NCI-H524 (cell line): ENCODE measurements around the gene FAM131A.
A peak's percentile ranks its signal among the peaks of the same experiment; 100 is the strongest.

Experiments
- DNase-seq, 2 experiments: peaks; one replicate each; lab custom pipeline; 2025; lab: John Stamatoyannopoulos, UW

The FAM131A gene

DNA sequence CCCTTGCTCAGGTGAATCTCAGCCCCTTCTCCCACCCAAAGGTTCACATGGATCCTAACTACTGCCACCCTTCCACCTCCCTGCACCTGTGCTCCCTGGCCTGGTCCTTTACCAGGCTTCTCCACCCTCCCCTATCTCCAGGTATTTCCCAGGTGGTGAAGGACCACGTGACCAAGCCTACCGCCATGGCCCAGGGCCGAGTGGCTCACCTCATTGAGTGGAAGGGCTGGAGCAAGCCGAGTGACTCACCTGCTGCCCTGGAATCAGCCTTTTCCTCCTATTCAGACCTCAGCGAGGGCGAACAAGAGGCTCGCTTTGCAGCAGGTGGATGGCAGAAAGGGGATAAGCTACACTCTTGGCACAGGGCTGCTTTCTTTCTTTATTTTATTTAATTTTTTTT, 4.5 kb downstream of the FAM131A start:
- no peak for DNase-seq

DNA sequence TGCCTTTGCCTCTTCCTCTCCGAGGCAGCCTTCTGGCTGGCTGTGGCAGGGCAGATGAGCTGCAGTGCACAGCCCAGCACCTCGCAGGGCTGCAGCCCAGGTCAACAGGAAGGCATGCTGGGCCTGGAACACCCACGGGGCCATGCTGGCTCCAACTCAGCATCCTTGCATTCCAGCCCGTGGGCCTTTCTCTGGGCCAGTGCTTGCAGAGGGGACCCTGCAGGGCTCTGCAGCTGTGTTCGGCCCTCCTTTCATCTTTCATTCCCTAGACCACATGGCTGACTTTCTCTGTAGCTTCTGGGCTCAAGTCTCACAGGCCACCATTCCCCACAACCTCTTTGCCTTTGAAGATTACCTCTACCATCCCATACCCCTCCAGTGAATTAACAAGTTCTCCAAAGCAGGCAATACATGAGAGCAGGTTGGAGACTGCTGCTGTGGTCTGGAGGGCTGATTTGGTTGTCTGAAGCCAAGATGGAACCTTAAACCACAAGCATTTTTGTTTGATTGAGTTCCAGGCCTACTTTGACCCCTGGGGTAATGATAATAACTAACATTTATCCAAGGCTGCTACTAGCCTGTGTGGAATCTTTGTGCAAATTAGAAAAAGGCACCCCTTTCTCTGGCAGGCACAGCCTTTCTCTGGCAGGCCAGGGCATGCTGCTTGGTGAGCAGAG, 5.9 kb downstream of the FAM131A start:
- DNase-seq, result no peak

DNA sequence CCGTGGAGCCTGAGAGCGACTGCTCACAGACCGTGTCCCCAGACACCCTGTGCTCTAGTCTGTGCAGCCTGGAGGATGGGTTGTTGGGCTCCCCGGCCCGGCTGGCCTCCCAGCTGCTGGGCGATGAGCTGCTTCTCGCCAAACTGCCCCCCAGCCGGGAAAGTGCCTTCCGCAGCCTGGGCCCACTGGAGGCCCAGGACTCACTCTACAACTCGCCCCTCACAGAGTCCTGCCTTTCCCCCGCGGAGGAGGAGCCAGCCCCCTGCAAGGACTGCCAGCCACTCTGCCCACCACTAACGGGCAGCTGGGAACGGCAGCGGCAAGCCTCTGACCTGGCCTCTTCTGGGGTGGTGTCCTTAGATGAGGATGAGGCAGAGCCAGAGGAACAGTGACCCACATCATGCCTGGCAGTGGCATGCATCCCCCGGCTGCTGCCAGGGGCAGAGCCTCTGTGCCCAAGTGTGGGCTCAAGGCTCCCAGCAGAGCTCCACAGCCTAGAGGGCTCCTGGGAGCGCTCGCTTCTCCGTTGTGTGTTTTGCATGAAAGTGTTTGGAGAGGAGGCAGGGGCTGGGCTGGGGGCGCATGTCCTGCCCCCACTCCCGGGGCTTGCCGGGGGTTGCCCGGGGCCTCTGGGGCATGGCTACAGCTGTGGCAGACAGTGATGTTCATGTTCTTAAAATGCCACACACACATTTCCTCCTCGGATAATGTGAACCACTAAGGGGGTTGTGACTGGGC, 7.3 kb downstream of the FAM131A start:
- no peak for DNase-seq

DNA sequence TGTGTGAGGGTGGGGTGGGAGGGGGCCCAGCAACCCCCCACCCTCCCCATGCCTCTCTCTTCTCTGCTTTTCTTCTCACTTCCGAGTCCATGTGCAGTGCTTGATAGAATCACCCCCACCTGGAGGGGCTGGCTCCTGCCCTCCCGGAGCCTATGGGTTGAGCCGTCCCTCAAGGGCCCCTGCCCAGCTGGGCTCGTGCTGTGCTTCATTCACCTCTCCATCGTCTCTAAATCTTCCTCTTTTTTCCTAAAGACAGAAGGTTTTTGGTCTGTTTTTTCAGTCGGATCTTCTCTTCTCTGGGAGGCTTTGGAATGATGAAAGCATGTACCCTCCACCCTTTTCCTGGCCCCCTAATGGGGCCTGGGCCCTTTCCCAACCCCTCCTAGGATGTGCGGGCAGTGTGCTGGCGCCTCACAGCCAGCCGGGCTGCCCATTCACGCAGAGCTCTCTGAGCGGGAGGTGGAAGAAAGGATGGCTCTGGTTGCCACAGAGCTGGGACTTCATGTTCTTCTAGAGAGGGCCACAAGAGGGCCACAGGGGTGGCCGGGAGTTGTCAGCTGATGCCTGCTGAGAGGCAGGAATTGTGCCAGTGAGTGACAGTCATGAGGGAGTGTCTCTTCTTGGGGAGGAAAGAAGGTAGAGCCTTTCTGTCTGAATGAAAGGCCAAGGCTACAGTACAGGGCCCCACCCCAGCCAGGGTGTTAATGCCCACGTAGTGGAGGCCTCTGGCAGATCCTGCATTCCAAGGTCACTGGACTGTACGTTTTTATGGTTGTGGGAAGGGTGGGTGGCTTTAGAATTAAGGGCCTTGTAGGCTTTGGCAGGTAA, 8.1 kb downstream of the FAM131A start:
- peak; percentile 56 to 70 for DNase-seq

DNA sequence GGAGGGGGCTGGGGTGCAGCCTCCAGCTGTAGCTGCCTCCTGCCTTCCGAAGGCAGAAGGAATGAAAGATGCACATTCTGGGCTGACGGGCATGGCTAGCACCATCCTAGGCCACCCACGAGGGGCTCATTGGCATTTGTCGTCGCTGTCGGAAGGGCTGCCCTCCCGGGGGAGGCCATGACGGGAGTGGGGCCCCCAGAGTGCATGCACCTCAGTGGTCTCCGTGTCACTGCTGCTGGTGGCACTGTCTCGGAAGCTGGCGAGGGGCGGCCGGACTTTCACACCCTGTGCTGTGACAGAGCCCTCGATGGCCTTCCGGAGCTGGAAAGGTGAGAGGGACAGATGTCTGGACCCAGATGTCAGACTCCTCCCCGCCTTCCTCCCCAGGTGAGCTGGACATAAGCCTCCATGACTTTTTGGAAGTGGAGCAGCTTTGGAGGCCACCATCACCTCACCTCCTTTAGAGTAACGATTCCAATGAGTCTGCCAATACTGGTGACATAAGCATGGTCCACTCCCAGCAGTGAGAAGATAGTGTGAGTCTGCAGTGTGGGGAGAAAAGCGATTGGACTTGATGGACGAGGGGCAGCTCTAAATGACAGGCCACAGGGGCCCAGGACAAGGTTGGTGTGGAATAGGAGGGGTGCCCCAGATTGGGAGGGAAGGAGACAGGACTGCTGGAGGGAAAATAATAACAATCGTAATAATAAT, 9.2 kb downstream of the FAM131A start:
- no peak for DNase-seq

DNA sequence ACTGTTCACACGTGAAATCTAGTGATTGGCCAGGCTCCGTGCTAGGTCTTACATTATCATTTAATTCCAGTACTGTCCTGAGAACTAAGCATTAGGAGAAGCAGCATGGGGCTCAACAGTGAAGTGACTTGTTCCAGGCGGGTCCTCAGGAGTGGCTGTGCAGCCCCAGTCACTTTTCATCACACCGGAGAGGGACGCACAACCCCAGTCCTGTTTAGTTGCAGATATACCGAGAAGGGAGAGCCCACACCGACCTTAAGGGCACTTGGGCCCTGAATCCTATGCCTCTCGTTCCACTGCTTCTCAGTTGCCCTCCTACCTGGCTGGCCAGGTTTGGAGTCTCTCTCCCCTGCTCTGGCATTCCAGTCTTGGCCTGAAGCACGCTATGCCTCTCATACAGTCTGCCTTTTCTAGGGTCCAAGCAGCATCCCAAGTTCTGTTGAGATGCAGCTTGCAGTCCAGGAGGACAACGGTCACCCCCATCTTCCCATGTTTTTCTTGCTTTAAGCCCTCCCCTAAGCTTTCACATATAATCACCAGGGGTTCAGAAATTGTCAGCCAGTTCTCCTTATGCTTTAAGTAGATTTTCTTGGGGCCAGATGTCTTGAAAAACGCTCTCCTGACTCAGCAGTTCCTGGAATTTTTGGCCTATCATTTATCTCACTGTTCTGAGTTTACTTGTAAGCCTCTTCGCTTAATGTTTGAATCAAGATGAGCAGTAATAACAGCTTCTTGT, 10.1 kb downstream of the FAM131A start:
- peak in 1 of 2 experiments; percentile 39 for DNase-seq

DNA sequence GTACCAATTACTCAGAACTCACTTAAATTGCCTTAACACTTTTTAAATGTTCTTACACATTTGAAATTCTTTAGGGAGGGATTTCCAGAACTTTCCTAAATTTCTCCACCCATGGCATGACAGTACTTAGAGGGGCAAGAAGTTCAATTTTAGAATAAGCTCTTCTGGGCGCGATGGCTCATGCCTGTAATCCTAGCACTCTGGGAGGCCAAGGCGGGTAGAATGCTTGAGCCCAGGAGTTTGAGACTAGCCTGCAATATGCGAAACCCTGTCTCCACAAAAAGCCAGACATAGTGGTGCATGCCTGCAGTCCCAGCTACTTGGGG, 10.6 kb downstream of the FAM131A start:
- no peak for DNase-seq

DNA sequence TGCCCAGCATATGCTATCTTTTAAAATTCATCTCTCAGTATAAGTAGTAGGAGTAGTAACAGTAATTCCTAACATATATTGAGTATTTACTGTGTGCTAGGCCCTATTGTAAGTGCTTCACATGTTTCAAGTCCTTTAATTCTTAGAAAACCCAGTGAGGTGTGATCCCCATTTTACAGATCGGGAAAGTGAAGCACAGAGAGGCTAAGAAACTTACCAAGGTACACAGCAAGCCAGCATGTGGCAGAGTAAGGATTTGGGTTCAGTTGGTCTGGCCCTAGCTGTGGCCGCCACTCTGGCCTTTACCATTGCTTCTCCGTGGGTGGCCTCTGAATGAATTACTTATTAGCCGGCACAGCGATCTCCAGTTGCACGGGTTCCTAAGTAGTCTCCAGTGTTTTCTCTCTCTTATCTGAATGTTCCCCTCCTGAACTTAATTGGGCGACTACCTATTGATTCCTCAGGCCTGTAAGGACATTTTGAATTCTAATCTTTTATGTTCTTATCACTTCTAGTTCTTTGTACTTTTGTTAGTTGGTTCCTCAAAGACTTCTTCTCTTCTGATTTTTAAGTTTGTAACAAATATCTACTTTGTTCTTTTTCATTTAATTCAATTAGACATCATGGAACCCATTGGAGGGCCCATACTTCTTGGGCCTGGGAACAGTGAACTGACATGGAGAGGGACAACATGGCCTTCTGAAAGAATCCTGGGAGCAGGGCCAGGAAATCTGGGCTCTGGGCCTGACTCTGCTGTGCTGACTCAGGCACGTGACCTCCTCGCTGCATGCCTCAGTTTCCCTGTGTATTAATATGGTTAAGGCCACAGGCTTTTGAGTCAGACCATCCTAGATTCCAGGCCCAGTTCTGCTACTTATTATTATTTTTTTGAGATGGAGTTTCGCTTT, 12.4 kb downstream of the FAM131A start:
- DNase-seq, result no peak

DNA sequence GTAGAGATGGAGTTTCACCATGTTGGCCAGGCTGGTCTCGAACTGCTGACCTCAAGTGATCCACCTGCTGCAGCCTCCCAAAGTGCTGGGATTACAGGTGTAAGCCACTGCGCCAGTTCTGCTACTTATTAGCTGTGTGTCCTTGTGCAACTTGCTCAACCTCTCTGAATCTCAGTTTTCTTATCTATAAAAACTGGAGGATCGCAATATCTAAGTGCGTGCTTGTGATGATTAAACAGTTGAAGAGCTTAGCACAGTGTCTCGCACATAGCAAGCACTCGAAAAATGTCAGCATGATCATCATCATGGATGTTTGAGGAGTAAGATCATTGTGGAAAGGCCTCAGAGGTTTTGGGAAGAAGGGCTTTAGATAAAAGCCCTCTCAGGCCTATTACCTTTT, 13.2 kb downstream of the FAM131A start:
- DNase-seq, result no peak

DNA sequence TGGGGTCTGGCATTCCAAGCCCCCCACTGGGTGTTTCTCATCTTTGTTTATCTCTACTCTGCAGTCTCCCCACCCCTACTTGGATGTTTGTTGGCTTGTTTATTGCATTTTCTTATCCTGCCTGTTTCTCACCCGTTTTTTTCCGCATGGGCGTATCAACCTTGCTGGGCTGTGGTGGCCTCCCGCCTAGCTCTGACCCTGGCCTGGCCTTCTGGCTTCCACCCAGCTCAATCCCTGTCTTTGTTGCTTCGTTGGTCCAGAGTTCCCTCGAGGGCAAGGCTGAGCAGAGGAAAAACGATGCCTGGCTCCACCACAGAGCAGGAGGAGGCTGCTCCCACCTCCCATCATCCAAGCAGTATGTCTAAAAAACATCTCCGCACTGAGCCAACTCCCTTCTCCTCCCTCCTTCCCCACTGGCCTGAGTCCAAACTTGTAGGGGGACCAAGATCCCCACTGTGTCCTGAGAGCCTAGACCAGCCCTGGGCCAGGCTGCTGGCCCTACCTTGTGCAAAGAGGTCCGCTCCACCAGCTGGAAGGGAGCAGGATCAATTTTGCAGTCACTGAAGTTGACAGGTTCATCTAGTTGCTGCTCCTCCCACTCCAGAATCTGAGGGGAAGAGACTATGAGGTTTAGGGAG, 14.2 kb downstream of the FAM131A start:
- DNase-seq, result no peak

DNA sequence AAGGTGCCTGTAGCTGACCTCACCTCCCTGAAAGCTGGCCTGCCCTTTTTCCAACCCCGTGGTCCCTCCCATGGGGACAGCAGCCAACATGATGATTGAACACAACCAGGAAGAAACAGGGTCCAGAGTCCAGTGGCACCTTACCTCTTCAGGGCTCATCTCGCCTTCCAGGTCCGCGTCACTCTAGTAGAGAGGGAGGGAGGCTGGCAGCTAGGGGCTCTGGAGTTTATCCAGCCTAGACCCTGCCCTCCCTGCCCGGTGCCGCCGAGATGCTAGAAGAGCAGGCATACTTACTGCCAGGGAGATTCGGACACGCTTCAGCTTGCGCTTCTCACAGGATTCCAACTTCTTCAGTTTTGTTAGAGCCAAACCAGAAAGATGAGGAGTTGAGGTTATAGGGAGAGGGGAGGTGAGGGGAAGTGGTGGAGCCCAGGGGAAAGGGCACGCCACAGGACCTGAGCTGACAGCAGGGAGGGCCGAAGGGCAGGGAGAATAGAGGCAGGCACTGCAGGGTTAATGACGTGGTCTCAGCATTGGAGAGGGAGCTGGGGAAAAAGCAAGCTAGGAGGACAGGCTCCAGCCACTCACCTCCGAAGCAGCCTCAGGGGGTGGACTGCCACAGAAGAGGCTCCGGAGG, 14.9 kb downstream of the FAM131A start:
- DNase-seq, result no peak

DNA sequence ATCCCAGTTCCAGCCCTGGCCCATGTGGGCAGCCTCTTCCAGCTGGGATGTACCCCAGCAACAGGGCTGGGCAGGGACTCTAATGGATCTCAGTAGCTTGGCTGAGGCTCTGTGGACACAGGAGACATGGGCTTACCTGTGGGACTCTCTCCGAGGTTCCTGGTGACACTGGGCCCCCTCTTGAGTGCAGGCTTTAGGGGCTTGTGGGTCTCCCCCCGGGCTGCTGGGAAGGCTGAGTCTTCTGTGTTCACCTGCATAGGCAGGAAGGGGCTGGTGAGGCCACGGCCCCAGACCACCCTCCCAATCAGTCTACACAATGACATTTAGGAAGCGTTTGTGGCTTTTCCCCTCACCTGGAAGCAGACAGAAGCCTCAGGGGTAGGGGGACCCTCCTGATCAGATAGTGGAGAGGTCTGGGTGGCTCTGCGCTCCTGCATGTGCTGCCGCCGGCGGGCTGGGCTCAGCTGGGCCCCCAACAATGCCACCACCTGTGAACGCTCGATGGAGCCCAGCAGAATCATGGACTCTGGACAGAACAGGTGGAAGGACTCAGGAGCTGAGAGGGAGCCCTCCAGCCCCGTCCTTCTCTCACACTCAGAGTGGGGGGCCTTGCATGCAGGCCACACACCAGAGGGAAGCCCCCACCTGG, 15.6 kb downstream of the FAM131A start:
- DNase-seq, result no peak

DNA sequence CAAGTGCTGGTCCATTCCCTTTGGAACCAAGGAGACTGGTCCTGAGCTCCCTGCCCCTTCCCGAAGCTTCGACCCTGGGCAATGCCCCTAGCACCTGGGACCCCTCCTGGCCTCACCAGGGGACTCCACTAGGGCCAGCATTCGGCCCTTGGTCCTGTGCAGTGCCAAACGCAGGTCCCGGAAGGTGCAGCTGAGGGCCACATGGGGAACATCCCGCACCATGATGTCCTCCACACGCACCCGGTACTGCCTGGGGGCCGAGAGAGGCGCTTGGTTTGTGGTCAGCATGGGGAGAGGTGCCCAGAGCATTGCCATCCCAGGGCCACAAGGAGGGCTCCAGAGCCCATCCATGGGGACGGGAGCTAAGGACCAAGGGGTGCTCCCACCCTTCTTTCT, 16.1 kb downstream of the FAM131A start:
- no peak for DNase-seq

DNA sequence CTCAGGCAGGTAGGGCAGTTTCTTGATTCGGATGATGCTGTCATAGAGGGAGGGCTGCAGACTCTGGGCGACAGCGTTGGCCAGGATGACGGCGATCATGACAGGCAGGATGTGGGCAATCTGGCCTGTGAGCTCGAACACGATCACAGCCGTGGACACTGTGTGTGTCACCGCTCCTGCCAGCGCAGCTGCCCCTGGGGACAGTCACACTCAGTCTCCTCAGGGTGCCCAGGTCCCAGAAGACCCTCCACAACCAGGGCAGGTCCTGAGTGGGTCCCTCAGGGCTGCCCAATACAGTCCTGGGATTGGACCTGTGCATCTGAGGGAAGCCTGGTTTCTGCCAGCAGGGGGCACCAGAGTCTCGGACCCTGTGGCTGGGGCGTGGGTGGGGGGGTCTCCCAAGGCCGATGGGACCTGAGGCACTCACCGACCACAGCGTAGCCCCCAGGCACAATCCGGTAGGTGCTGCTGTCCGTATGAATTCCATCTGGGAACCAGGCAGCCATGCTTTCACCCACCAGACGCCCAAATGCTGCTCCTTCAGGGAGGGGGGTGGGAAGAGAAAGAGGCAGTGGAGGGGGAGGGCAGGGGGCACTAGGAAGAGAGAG, 16.8 kb downstream of the FAM131A start:
- DNase-seq, result peak in 1 of 2 experiments; percentile 39

DNA sequence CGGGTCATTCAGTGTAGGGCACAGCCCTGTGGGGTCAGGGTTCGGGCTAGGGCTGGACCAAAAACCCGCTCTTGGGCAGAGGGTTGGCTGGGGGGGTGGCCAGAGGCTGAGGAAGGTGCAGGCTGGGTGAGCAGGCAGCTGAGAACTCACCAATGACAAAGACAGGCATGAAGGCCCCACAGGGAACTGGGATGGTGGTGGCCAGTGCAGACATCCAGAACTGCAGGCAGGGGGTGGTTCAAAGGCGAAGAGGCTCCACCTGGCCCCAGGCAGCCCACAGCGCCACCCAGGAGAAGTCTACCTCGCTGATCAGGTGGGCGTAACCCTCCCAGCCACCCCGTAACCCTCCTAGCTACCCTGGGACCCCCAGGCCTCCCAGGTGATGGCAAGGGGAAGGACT, 17.4 kb downstream of the FAM131A start:
- DNase-seq, result no peak

DNA sequence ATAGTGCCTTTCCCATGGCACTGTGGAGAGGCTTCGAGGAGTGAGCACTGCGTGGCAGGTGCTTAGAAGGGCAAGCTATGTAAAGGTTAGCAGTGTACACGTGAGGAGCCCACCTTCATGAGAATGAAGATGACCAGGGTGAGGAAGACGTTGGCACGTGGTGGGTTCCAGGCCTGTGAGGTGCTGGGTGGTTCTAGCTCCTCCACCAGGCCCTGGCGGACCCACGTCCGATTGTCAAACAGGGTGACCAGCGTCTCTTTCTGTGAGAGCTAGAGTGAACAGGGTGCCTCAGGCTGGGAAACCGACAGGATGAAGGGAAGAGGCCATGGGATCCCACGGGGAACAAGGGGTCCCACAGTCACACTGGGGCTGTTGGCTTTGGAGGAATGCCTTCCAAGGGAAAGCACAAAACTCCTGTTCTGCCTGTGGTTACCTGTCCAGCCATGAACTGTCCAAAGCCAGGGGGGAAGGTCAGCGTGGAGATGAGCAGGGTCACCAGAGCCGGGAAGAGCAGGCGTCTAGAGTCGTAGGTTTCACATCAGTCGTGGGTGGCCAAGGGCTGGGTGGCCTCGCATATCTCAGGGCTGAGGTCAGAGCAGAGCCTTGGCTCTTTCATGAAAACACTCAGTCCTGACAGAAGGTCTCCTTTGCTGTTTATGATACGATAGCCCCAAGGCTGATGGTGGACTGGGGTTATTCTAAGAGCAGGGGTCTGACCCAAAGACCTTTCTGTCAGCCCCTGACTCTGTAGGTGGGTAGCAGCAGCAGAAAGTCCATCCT, 18.1 kb downstream of the FAM131A start:
- DNase-seq, result no peak

DNA sequence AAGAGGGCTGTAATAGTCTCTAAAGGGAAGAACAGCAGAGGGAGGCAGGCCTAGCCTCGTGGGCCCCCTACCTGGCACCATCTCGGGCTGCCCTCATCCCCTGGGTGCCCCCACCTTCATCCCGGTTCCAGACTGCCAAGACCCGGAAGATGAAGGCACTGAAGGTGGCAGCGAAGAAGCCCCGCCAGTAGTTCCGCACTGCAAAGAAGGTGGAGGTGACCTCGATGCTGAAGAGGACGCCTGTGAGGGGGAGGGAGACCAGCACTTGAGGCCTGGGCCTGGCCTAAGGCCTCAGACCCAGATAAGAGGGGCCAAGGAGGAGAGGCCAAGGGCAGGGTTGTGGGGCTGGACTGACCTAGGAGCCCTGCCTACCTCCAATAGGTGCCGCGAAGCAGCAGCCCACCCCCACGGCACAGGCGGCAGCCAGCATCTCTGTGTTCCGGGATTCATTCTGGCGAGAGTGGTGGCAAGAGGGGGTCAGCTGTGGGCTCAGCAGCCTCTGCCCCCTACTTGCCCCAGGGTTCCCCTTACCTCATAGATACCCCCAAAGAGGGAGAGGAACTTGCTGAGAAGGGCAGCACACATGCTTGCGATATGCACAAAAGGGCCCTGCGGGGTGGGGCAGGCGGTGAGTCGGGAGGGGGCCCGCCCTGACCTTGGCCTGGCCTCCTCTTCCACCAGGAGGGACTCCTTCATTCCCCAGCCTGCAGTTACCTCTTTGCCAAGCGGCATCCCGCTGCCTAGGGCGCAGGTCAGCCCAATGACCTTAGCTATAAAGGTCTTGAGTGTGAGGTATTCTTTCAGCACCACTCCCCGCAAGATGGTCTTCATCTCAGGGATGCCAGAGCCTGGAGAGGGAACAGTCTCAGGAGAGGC, 20.1 kb downstream of the FAM131A start:
- no peak for DNase-seq
